WERI-Rb-1 (cell line): Measurements from ENCODE around the gene FAIM.
"Not testable (repeated sequence)": the region's sequence is repeated elsewhere in the genome, so short reads cannot be mapped to it uniquely, and the experiment has no call there.

ENCODE experiments used
- DNase-seq: peaks from one replicate; pipeline ENCODE4 v3.0.0-alpha.2; 2020
- H3K27ac ChIP-seq: fragments of 250-450 bp; sonication (Bioruptor Pico); 2 replicates; pipeline ENCODE4 v1.5.1; 2020; ENCODE audit warnings: mild to moderate bottlenecking, moderate library complexity
- H3K27me3 ChIP-seq: fragments of 250-450 bp; sonication (Bioruptor Pico); 2 replicates; pipeline ENCODE4 v1.5.1; 2021; ENCODE audit warnings: mild to moderate bottlenecking, low read depth, moderate library complexity; ENCODE audit not compliant: insufficient read depth, severe bottlenecking
- H3K36me3 ChIP-seq: fragments of 250-450 bp; sonication (Bioruptor Pico); 2 replicates; pipeline ENCODE4 v1.5.1; 2020; ENCODE audit warnings: mild to moderate bottlenecking, moderate library complexity
- H3K4me3 ChIP-seq: 2 replicates; pipeline ENCODE4 v1.5.1; 2011; ENCODE audit warnings: low read depth, mild to moderate bottlenecking, control low read depth, low read length
- H3K9me3 ChIP-seq: fragments of 250-450 bp; sonication (Bioruptor Pico); 2 replicates; pipeline ENCODE4 v1.5.1; 2021; ENCODE audit warnings: mild to moderate bottlenecking, moderate library complexity; ENCODE audit not compliant: severe bottlenecking
- TF ChIP-seq, protein P1 (sequence below): IDR thresholded peaks from 2 replicates; pipeline ENCODE4 v1.5.1; 2011; ENCODE audit warnings: low read depth, mild to moderate bottlenecking, control low read depth, inconsistent platforms, low read length

Gene FAIM, protein sequence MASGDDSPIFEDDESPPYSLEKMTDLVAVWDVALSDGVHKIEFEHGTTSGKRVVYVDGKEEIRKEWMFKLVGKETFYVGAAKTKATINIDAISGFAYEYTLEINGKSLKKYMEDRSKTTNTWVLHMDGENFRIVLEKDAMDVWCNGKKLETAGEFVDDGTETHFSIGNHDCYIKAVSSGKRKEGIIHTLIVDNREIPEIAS

GRCh38 chr3:138608322-138609135, at the start of gene FAIM:
Gene FAIM (plus strand): TSS chr3:138608771. CDS start chr3:138619727, 10,956 bp downstream.
- Histone ChIP-seq H3K36me3 (no peaks in the 10 kb centered on the region), H3K9me3 (no peaks in the 10 kb centered on the region), H3K27ac (peak within 1 kb of the TSS; percentile 92), H3K27me3 (no peaks in the 10 kb centered on the region), H3K4me3 (peak within 1 kb of the TSS; percentile 61)
- peak; percentile 80 for DNase-seq
- TF ChIP-seq, protein P1, sequence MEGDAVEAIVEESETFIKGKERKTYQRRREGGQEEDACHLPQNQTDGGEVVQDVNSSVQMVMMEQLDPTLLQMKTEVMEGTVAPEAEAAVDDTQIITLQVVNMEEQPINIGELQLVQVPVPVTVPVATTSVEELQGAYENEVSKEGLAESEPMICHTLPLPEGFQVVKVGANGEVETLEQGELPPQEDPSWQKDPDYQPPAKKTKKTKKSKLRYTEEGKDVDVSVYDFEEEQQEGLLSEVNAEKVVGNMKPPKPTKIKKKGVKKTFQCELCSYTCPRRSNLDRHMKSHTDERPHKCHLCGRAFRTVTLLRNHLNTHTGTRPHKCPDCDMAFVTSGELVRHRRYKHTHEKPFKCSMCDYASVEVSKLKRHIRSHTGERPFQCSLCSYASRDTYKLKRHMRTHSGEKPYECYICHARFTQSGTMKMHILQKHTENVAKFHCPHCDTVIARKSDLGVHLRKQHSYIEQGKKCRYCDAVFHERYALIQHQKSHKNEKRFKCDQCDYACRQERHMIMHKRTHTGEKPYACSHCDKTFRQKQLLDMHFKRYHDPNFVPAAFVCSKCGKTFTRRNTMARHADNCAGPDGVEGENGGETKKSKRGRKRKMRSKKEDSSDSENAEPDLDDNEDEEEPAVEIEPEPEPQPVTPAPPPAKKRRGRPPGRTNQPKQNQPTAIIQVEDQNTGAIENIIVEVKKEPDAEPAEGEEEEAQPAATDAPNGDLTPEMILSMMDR: no peak

GRCh38 chr3:138559134-138559533, 49.4 kb upstream of the FAIM start:
- TF ChIP-seq, protein P1: no peak
- Histone ChIP-seq H3K36me3 (no peaks in the 10 kb centered on the region), H3K9me3 (no peaks in the 10 kb centered on the region), H3K27ac (no peak overlapping the region), H3K27me3 (no peaks in the 10 kb centered on the region), H3K4me3 (no peak overlapping the region)
- no peak for DNase-seq

GRCh38 chr3:138560501-138560900, 48.1 kb upstream of the FAIM start:
- H3K9me3 ChIP-seq: no peaks in the 10 kb centered on the region
- H3K27ac ChIP-seq: no peak overlapping the region
- no peak overlapping the region for H3K4me3 ChIP-seq
- TF ChIP-seq, protein P1: no peak
- H3K36me3 ChIP-seq: no peaks in the 10 kb centered on the region
- no peaks in the 10 kb centered on the region for H3K27me3 ChIP-seq
- DNase-seq: no peak

GRCh38 chr3:138562902-138563301, 45.7 kb upstream of the FAIM start:
- H3K36me3 ChIP-seq, H3K9me3 ChIP-seq, H3K27me3 ChIP-seq, H3K27ac ChIP-seq, H3K4me3 ChIP-seq, DNase-seq: not testable (repeated sequence)

- not testable (repeated sequence) for H3K27ac ChIP-seq, H3K9me3 ChIP-seq, H3K4me3 ChIP-seq, H3K27me3 ChIP-seq, H3K36me3 ChIP-seq, DNase-seq
Observed at GRCh38 chr3:138566293-138566692, 42.3 kb upstream of the FAIM start.

DNA sequence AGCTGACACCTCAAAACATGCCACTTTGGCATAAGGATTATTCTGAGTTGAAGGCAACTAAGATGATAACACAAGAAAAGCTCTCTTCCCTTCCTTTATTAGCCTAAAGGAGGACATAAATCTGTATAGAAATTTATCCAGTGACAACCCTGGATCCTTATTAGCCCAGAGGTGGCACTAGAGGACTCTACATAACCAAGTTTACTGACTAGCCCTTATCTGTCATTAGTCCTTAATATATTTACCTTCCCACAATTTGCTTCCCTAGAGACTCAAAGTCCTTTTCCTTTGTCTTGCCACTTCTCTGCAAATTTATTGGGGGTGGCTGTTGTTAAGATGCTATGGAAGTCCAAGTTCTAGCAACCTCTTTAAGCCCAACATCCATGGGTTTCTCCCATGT, 41.2 kb upstream of the FAIM start:
- H3K27ac ChIP-seq: no peak overlapping the region
- H3K36me3 ChIP-seq: no peaks in the 10 kb centered on the region; the same call in 1 of the 2 replicates
- TF ChIP-seq, protein P1: no peak
- H3K27me3 ChIP-seq: no peaks in the 10 kb centered on the region
- H3K9me3 ChIP-seq: no peaks in the 10 kb centered on the region
- DNase-seq: no peak
- no peak overlapping the region for H3K4me3 ChIP-seq

- H3K4me3 ChIP-seq: no peak overlapping the region
- H3K9me3 ChIP-seq: no peaks in the 10 kb centered on the region
- no peak overlapping the region for H3K27ac ChIP-seq
- no peaks in the 10 kb centered on the region; the same call in 1 of the 2 replicates for H3K36me3 ChIP-seq
- no peak for DNase-seq
- H3K27me3 ChIP-seq: no peaks in the 10 kb centered on the region
- TF ChIP-seq, protein P1: no peak
Observed at GRCh38 chr3:138569090-138569489, 39.5 kb upstream of the FAIM start.

- H3K27ac ChIP-seq, H3K4me3 ChIP-seq, H3K9me3 ChIP-seq, DNase-seq, H3K36me3 ChIP-seq, H3K27me3 ChIP-seq: not testable (repeated sequence)
Observed at GRCh38 chr3:138569624-138570023, 38.9 kb upstream of the FAIM start.
